CD4-positive, CD25-positive, alpha-beta regulatory T cell (primary cell): ENCODE data around the gene PDLIM7. TPM values are rescaled to one million over a fixed set of nuclear protein-coding genes. Genes with fewer than 3 reads are reported as not detected.

ENCODE experiments used
- ATAC-seq, 2 donors: fragments of 150-1000 bp; cut with Tn5 transposase; one replicate each; pipeline ENCODE4 v1.10.0; 2021; ENCODE audit warnings: low read depth in 2 of 2, moderate number of reproducible peaks in 2 of 2, moderate library complexity in 1 of 2
- DNase-seq, 3 donors: peaks; one replicate each; pipeline versions ENCODE4 v3.0.0 to v3.0.0-alpha.2; 2012 to 2022; ENCODE audit warnings: mixed read lengths in 1 of 3
- H3K27ac ChIP-seq: one replicate; pipeline ENCODE4 v1.7.0; 2013; ENCODE audit warnings: mild to moderate bottlenecking, low read length; ENCODE audit not compliant: insufficient read depth, poor library complexity, severe bottlenecking
- H3K27me3 ChIP-seq: one replicate; pipeline ENCODE4 v1.7.0; 2013; ENCODE audit warnings: low read length; ENCODE audit not compliant: control insufficient read depth, insufficient read depth
- H3K36me3 ChIP-seq: one replicate; pipeline ENCODE4 v1.7.0; 2013; ENCODE audit warnings: mild to moderate bottlenecking, low read length, moderate library complexity; ENCODE audit not compliant: control insufficient read depth, insufficient read depth
- H3K4me1 ChIP-seq: 2 replicates; pipeline ENCODE4 v1.7.0; 2013; ENCODE audit warnings: mild to moderate bottlenecking, low read length; ENCODE audit not compliant: insufficient read depth, control insufficient read depth, poor library complexity, severe bottlenecking
- H3K4me3 ChIP-seq: one replicate; pipeline ENCODE4 v1.7.0; 2013; ENCODE audit warnings: low read depth, mild to moderate bottlenecking, low read length, moderate library complexity
- H3K9me3 ChIP-seq, 2 experiments: 1 replicate in 1 of 2; 2 replicates in 1 of 2; pipeline ENCODE4 v1.7.0; 2013; ENCODE audit warnings: low read length in 2 of 2, mild to moderate bottlenecking in 1 of 2, moderate library complexity in 1 of 2; ENCODE audit not compliant: control insufficient read depth in 2 of 2
- H3K27ac Mint-ChIP-seq, 3 donors: one replicate each; pipeline ENCODE4 v1.8.0; 2020 to 2022; ENCODE audit warnings: mild to moderate bottlenecking in 3 of 3, mixed read lengths in 3 of 3, moderate library complexity in 2 of 3
- H3K27me3 Mint-ChIP-seq: one replicate; pipeline ENCODE4 v1.8.0; 2022; ENCODE audit warnings: mild to moderate bottlenecking, mixed read lengths
- H3K36me3 Mint-ChIP-seq: one replicate; pipeline ENCODE4 v1.8.0; 2020; ENCODE audit warnings: mixed read lengths
- H3K4me1 Mint-ChIP-seq, 4 donors: one replicate each; pipeline ENCODE4 v1.8.0; 2020 to 2022; ENCODE audit warnings: mixed read lengths in 4 of 4, mild to moderate bottlenecking in 1 of 4
- H3K4me3 Mint-ChIP-seq, 4 donors: one replicate each; pipeline ENCODE4 v1.8.0; 2020 to 2022; ENCODE audit warnings: mild to moderate bottlenecking in 4 of 4, mixed read lengths in 4 of 4, moderate library complexity in 3 of 4
- H3K9me3 Mint-ChIP-seq, 7 donors: one replicate each; pipeline ENCODE4 v1.8.0; 2020 to 2022; ENCODE audit warnings: mixed read lengths in 7 of 7, mild to moderate bottlenecking in 3 of 7, moderate library complexity in 2 of 7
- polyA plus RNA-seq, 4 donors: library from polyadenylated mRNA; unstranded; fragments of 300-500 nt; fragmentation: Illumina TruSeq; gene quantifications; one replicate each; pipeline ENCODE4 v1.2.3, GENCODE V29; 2021
- total RNA-seq: library from RNA; stranded (reverse); gene quantifications from one replicate; pipeline ENCODE4 v1.2.3, GENCODE V29; 2022

Gene PDLIM7
- total RNA-seq, result 7.8 TPM
- 1 to 10 TPM; 1.6 to 2.7 (median 2.5) TPM for polyA plus RNA-seq

GRCh38 chr5:177497292-177498012 is at the start of gene PDLIM7:
Gene PDLIM7, minus strand, starts transcription at chr5:177497604. Its CDS starts 1,092 bp downstream, at chr5:177496512.
- Histone ChIP-seq H3K27me3 (peaks cover 3% of the 10 kb centered on the region), H3K27ac (peak within 1 kb of the TSS; percentile 15), H3K4me1 (peaks cover 26% of the 10 kb centered on the region), H3K36me3 (no peaks in the 10 kb centered on the region), H3K9me3 (no peaks in the 10 kb centered on the region), H3K4me3 (peak within 1 kb of the TSS; percentile 53)
- ATAC-seq (peak; percentile 88), DNase-seq (peak; percentile 92 to 96 (median 92))
- Mint-ChIP-seq H3K27ac (peak within 1 kb of the TSS in 2 of 3 donors; percentile 54 to 55), H3K36me3 (peaks cover 4% of the 10 kb centered on the region), H3K9me3 (no peaks in the 10 kb centered on the region), H3K4me1 (peaks cover 0 to 32% (median 15%) of the 10 kb centered on the region in 4 donors), H3K27me3 (peaks cover 9% of the 10 kb centered on the region), H3K4me3 (peak within 1 kb of the TSS; percentile 81 to 96 (median 88))

GRCh38 chr5:177546258-177546741 is 48.9 kb upstream of the PDLIM7 start:
- Mint-ChIP-seq H3K27me3 (no peaks in the 10 kb centered on the region), H3K36me3 (peaks cover 13% of the 10 kb centered on the region), H3K9me3 (no peaks in the 10 kb centered on the region), H3K4me3 (no peak overlapping the region), H3K4me1 (peaks cover 9 to 56% (median 40%) of the 10 kb centered on the region in 4 donors), H3K27ac (peak overlapping the region in 1 of 3 donors; percentile 16)
- Histone ChIP-seq H3K4me1 (peaks cover 3% of the 10 kb centered on the region), H3K9me3 (no peaks in the 10 kb centered on the region), H3K4me3 (no peak overlapping the region), H3K27ac (no peak overlapping the region), H3K36me3 (peaks cover 24% of the 10 kb centered on the region), H3K27me3 (no peaks in the 10 kb centered on the region)
- no peak for ATAC-seq
- no peak for DNase-seq

GRCh38 chr5:177545487-177546257 is 48.3 kb upstream of the PDLIM7 start:
- Mint-ChIP-seq H3K27ac (peak overlapping the region in 1 of 3 donors; percentile 16), H3K27me3 (no peaks in the 10 kb centered on the region), H3K4me3 (no peak overlapping the region), H3K36me3 (peaks cover 13% of the 10 kb centered on the region), H3K4me1 (peaks cover 13 to 51% (median 39%) of the 10 kb centered on the region in 4 donors), H3K9me3 (no peaks in the 10 kb centered on the region)
- Histone ChIP-seq H3K27me3 (no peaks in the 10 kb centered on the region), H3K36me3 (peaks cover 18% of the 10 kb centered on the region), H3K9me3 (no peaks in the 10 kb centered on the region), H3K27ac (no peak overlapping the region), H3K4me1 (peaks cover 3% of the 10 kb centered on the region), H3K4me3 (no peak overlapping the region)
- ATAC-seq (no peak), DNase-seq (no peak)

DNA sequence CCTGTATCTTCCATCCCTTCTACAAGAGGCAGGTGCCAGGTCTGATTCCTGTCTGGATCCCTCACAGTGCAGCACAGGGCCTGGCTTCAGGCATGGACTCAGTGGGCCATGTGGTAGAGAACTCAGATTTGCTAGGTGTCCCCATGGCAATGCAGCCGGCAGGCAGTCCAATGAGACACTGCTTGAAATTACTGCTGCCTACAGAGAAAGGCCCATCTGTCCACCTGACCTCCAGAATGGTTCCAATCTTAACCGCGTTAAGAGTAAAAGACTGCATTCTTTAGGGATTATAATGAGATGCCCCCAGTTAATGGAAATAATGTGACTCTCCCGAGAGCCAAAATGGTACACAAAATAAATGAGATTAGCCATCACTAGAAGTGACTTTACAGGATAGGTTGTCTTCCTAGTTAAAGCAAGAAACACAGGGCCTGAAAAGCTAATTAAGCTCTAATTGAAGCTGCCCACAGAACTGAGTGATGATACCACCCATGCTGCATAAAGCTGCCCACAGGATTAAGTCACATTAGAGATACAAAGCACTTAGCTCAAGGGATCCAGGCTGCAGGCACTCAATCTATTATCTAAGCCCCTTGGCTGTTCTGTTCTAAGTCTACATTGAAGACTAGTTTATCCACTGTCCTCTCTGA is 45.5 kb upstream of the PDLIM7 start:
- H3K9me3 Mint-ChIP-seq, result no peaks in the 10 kb centered on the region
- H3K27ac Mint-ChIP-seq, result peak overlapping the region in 2 of 3 donors; percentile 43 to 58
- no peak overlapping the region for H3K4me3 Mint-ChIP-seq
- H3K36me3 Mint-ChIP-seq, result peaks cover 22% of the 10 kb centered on the region
- no peaks in the 10 kb centered on the region for H3K4me1 ChIP-seq
- H3K27me3 Mint-ChIP-seq, result no peaks in the 10 kb centered on the region
- H3K27ac ChIP-seq, result no peak overlapping the region
- ATAC-seq (no peak), DNase-seq (no peak)
- H3K4me1 Mint-ChIP-seq, result peaks cover 14 to 45% (median 30%) of the 10 kb centered on the region in 4 donors
- H3K27me3 ChIP-seq, result no peaks in the 10 kb centered on the region
- H3K36me3 ChIP-seq, result peaks cover 29% of the 10 kb centered on the region
- no peak overlapping the region for H3K4me3 ChIP-seq
- H3K9me3 ChIP-seq, result no peaks in the 10 kb centered on the region

DNA sequence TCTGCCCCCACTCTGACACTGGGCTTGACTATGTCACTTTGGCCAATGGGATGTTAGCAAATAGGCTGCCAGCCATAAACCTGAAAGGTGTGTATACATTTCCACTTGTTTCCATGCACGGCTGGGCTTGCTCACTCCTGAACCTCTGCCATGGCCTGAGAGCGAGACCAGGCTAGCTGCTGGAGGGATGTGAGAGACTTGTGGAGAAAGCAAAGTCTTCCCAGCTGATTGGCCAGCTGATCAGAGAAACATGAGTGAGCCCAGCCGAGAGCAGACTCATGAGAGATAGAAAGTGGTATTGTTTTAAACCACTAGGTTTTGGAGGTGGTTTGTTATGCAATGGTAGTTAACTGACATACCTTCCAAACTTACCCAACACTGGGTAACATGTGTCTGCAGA is 43.0 kb upstream of the PDLIM7 start:
- H3K27ac ChIP-seq, result no peak overlapping the region
- no peaks in the 10 kb centered on the region for H3K4me1 ChIP-seq
- Mint-ChIP-seq H3K36me3 (peaks cover 24% of the 10 kb centered on the region), H3K27ac (no peak overlapping the region), H3K4me1 (peaks cover 15 to 29% (median 18%) of the 10 kb centered on the region in 4 donors), H3K27me3 (no peaks in the 10 kb centered on the region), H3K9me3 (no peaks in the 10 kb centered on the region), H3K4me3 (no peak overlapping the region)
- ATAC-seq, result no peak
- peaks cover 50% of the 10 kb centered on the region for H3K36me3 ChIP-seq
- no peak overlapping the region for H3K4me3 ChIP-seq
- H3K9me3 ChIP-seq, result no peaks in the 10 kb centered on the region
- DNase-seq, result no peak
- H3K27me3 ChIP-seq, result no peaks in the 10 kb centered on the region

- no peaks in the 10 kb centered on the region for H3K27me3 ChIP-seq
- DNase-seq (no peak), ATAC-seq (no peak)
- no peaks in the 10 kb centered on the region for H3K4me1 ChIP-seq
- no peak overlapping the region for H3K27ac ChIP-seq
- no peak overlapping the region for H3K4me3 ChIP-seq
- Mint-ChIP-seq H3K9me3 (no peaks in the 10 kb centered on the region), H3K36me3 (peaks cover 24% of the 10 kb centered on the region), H3K4me3 (no peak overlapping the region), H3K4me1 (peaks cover 9 to 27% (median 20%) of the 10 kb centered on the region in 4 donors), H3K27me3 (no peaks in the 10 kb centered on the region), H3K27ac (no peak overlapping the region)
- H3K36me3 ChIP-seq, result peaks cover 53% of the 10 kb centered on the region
- H3K9me3 ChIP-seq, result no peaks in the 10 kb centered on the region
Measured at GRCh38 chr5:177539411-177539810, 42.0 kb upstream of the PDLIM7 start.

- Mint-ChIP-seq H3K27me3 (no peaks in the 10 kb centered on the region), H3K36me3 (peaks cover 25% of the 10 kb centered on the region), H3K27ac (no peak overlapping the region), H3K9me3 (no peaks in the 10 kb centered on the region), H3K4me1 (peaks cover 9 to 22% (median 19%) of the 10 kb centered on the region in 4 donors), H3K4me3 (no peak overlapping the region)
- no peak for ATAC-seq
- no peak for DNase-seq
- no peaks in the 10 kb centered on the region for H3K4me1 ChIP-seq
- H3K27me3 ChIP-seq, result no peaks in the 10 kb centered on the region
- no peak overlapping the region for H3K27ac ChIP-seq
- peaks cover 53% of the 10 kb centered on the region for H3K36me3 ChIP-seq
- H3K9me3 ChIP-seq, result no peaks in the 10 kb centered on the region
- no peak overlapping the region for H3K4me3 ChIP-seq
Measured at GRCh38 chr5:177538876-177539275, 41.5 kb upstream of the PDLIM7 start.
